SK-N-SH (cell line): ENCODE data around the gene ANKRD40.

Experiments used
- CTCF ChIP-seq: fragments of 200-600 bp; sonication (generic); IDR thresholded peaks from 2 replicates; pipeline ENCODE4 v1.6.1; 2017; ENCODE audit warnings: antibody characterized with exemption, mild to moderate bottlenecking, moderate library complexity
- EP300 ChIP-seq, 2 experiments: IDR thresholded peaks; 2 replicates each; pipeline versions ENCODE4 v1.4.0 to v1.6.1; 2012; ENCODE audit warnings: borderline replicate concordance in 1 of 2, low read depth in 1 of 2, low read length in 1 of 2
- MAX ChIP-seq: IDR thresholded peaks from 2 replicates; pipeline ENCODE4 v1.4.0; 2012; ENCODE audit warnings: low read depth
- MXI1 ChIP-seq: IDR thresholded peaks from 2 replicates; pipeline ENCODE4 v1.6.1; 2012; ENCODE audit warnings: mild to moderate bottlenecking, low read depth, low read length, improper control_type of control experiment
- RAD21 ChIP-seq: IDR thresholded peaks from 2 replicates; pipeline ENCODE4 v1.6.1; 2012; ENCODE audit warnings: mild to moderate bottlenecking, low read length
- RXRA ChIP-seq: IDR thresholded peaks from 2 replicates; pipeline ENCODE4 v1.4.0; 2012; ENCODE audit warnings: low read depth, mild to moderate bottlenecking, borderline replicate concordance
- SIN3A ChIP-seq: IDR thresholded peaks from 2 replicates; pipeline ENCODE4 v1.6.1; 2012; ENCODE audit warnings: low read depth, mild to moderate bottlenecking, low read length, moderate library complexity, borderline replicate concordance
- USF2 ChIP-seq: fragments of 150-350 bp; IDR thresholded peaks from 2 replicates; pipeline ENCODE4 v1.6.1; 2017; ENCODE audit warnings: antibody characterized with exemption, low read length, low read depth, borderline replicate concordance
- YY1 ChIP-seq: IDR thresholded peaks from 2 replicates; pipeline ENCODE4 v1.4.0; 2012; ENCODE audit warnings: low read depth, mild to moderate bottlenecking
- TF ChIP-seq, protein P1 (sequence below): IDR thresholded peaks from 2 replicates; pipeline ENCODE4 v1.6.1; 2012; ENCODE audit warnings: mild to moderate bottlenecking, low read depth, low read length, moderate library complexity

GRCh38 chr17:50683434-50684287, 24.1 kb downstream of the ANKRD40 start:
- TF ChIP-seq USF2 (no peak), CTCF (no peak), MAX (no peak), MXI1 (no peak), EP300 (IDR thresholded peaks at IDR 0.05; ENCODE audit: borderline replicate concordance in 1 of 2, low read depth in 1 of 2, low read length in 1 of 2) (no peak), YY1 (no peak), RXRA (no peak), SIN3A (no peak), RAD21 (no peak)
- TF ChIP-seq, protein P1, sequence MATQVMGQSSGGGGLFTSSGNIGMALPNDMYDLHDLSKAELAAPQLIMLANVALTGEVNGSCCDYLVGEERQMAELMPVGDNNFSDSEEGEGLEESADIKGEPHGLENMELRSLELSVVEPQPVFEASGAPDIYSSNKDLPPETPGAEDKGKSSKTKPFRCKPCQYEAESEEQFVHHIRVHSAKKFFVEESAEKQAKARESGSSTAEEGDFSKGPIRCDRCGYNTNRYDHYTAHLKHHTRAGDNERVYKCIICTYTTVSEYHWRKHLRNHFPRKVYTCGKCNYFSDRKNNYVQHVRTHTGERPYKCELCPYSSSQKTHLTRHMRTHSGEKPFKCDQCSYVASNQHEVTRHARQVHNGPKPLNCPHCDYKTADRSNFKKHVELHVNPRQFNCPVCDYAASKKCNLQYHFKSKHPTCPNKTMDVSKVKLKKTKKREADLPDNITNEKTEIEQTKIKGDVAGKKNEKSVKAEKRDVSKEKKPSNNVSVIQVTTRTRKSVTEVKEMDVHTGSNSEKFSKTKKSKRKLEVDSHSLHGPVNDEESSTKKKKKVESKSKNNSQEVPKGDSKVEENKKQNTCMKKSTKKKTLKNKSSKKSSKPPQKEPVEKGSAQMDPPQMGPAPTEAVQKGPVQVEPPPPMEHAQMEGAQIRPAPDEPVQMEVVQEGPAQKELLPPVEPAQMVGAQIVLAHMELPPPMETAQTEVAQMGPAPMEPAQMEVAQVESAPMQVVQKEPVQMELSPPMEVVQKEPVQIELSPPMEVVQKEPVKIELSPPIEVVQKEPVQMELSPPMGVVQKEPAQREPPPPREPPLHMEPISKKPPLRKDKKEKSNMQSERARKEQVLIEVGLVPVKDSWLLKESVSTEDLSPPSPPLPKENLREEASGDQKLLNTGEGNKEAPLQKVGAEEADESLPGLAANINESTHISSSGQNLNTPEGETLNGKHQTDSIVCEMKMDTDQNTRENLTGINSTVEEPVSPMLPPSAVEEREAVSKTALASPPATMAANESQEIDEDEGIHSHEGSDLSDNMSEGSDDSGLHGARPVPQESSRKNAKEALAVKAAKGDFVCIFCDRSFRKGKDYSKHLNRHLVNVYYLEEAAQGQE, result no peak
